HepG2 (cell line): ENCODE results near the gene ZMPSTE24. TPM values are rescaled to one million over a fixed set of nuclear protein-coding genes. Genes with fewer than 3 reads are reported as not detected.

Experiments used
- ARHGAP35 ChIP-seq: sonication (generic); formaldehyde crosslinking; IDR thresholded peaks from 2 replicates; pipeline ENCODE4 v1.9.0; 2022; ENCODE audit warnings: mild to moderate bottlenecking, inconsistent platforms, moderate library complexity, missing genetic modification reagents, borderline replicate concordance
- ATF7 ChIP-seq, 2 experiments: fragments of 450-650 bp in 1 of 2; sonication (generic) in 1 of 2; formaldehyde crosslinking in 1 of 2; IDR thresholded peaks; 2 replicates each; pipeline versions ENCODE4 v1.4.0 to v1.6.1; 2016 to 2020; ENCODE audit warnings: antibody characterized with exemption in 1 of 2, mild to moderate bottlenecking in 1 of 2, missing genetic modification reagents in 1 of 2
- CBX2 ChIP-seq, 2 experiments: fragments of 200-600 bp in 1 of 2; sonication (generic); formaldehyde crosslinking in 1 of 2; IDR thresholded peaks; 2 replicates each; pipeline versions ENCODE4 v1.7.0 to v1.8.1; 2018 to 2022; ENCODE audit warnings: low read depth in 2 of 2, low read length in 1 of 2, mild to moderate bottlenecking in 1 of 2, missing genetic modification reagents in 1 of 2
- CREB3 ChIP-seq: sonication (generic); formaldehyde crosslinking; IDR thresholded peaks from 2 replicates; pipeline ENCODE4 v1.5.0; 2020; ENCODE audit warnings: missing genetic modification reagents
- ELF3 ChIP-seq: IDR thresholded peaks from 2 replicates; pipeline ENCODE4 v1.6.1; 2016; ENCODE audit warnings: missing genetic modification reagents, missing compliant biosample characterization
- HMGA1 ChIP-seq: sonication (generic); formaldehyde crosslinking; conservative IDR thresholded peaks from 2 replicates; pipeline ENCODE4 v1.4.0; 2020; ENCODE audit warnings: missing genetic modification reagents
- KDM3A ChIP-seq: IDR thresholded peaks from 2 replicates; pipeline ENCODE4 v1.6.1; 2018; ENCODE audit warnings: low read depth, missing compliant biosample characterization
- KDM4B ChIP-seq: sonication (generic); formaldehyde crosslinking; IDR thresholded peaks from 2 replicates; pipeline ENCODE4 v1.4.0; 2020; ENCODE audit warnings: missing genetic modification reagents
- MAZ ChIP-seq, 2 experiments: sonication (generic) in 1 of 2; formaldehyde crosslinking in 1 of 2; IDR thresholded peaks; 2 replicates each; pipeline versions ENCODE4 v1.5.0 to v1.6.1; 2012 to 2020; ENCODE audit warnings: low read depth in 2 of 2, mild to moderate bottlenecking in 2 of 2, borderline replicate concordance in 1 of 2, improper control_type of control experiment in 1 of 2, low read length in 1 of 2, missing genetic modification reagents in 1 of 2, moderate library complexity in 1 of 2
- NFYB ChIP-seq: sonication (generic); formaldehyde crosslinking; IDR thresholded peaks from 2 replicates; pipeline ENCODE4 v1.4.0; 2020; ENCODE audit warnings: missing genetic modification reagents
- PHF8 ChIP-seq: sonication (generic); formaldehyde crosslinking; IDR thresholded peaks from 2 replicates; pipeline ENCODE4 v1.5.0; 2020; ENCODE audit warnings: missing genetic modification reagents
- RFXAP ChIP-seq: sonication (generic); formaldehyde crosslinking; IDR thresholded peaks from 2 replicates; pipeline ENCODE4 v1.4.0; 2020; ENCODE audit warnings: missing genetic modification reagents, borderline replicate concordance
- SKI ChIP-seq: fragments of 450-650 bp; IDR thresholded peaks from one replicate; pipeline ENCODE4 v1.6.1; 2018; ENCODE audit warnings: mild to moderate bottlenecking; ENCODE audit not compliant: partially characterized antibody
- SRF ChIP-seq: IDR thresholded peaks from 2 replicates; pipeline ENCODE4 v1.6.1; 2011; ENCODE audit warnings: mild to moderate bottlenecking, low read depth, low read length, moderate library complexity
- YY1 ChIP-seq: IDR thresholded peaks from 2 replicates; pipeline ENCODE4 v1.6.1; 2011; ENCODE audit warnings: low read length, low read depth, moderate library complexity, mild to moderate bottlenecking; ENCODE audit not compliant: insufficient read depth, insufficient replicate concordance
- ZKSCAN8 ChIP-seq: IDR thresholded peaks from 2 replicates; pipeline ENCODE4 v1.6.1; 2016; ENCODE audit warnings: borderline replicate concordance, missing genetic modification reagents, missing compliant biosample characterization
- ZNF160 ChIP-seq: sonication (generic); formaldehyde crosslinking; IDR thresholded peaks from 2 replicates; pipeline ENCODE4 v1.8.0; 2022; ENCODE audit warnings: mild to moderate bottlenecking, inconsistent platforms, missing genetic modification reagents
- ZNF331 ChIP-seq: sonication (generic); formaldehyde crosslinking; IDR thresholded peaks from 2 replicates; pipeline ENCODE4 v1.4.0; 2020; ENCODE audit warnings: missing genetic modification reagents
- ZNF891 ChIP-seq: sonication (generic); formaldehyde crosslinking; IDR thresholded peaks from 2 replicates; pipeline ENCODE4 v1.5.0; 2020; ENCODE audit warnings: mild to moderate bottlenecking, missing genetic modification reagents
- polyA plus RNA-seq, 8 experiments: library from polyadenylated mRNA; depleted of rRNA in 3 of 8; stranded (reverse) in 7 of 8; unstranded in 1 of 8; fragments of >200 nt; fragmentation: Illumina TruSeq in 4 of 8; extraction: Trizol in 4 of 8; gene quantifications; 2 replicates each; pipeline versions ENCODE4 v1.2.1 to v1.2.3, GENCODE V29; 2011 to 2016; ENCODE audit warnings: low read depth in 4 of 8, missing spikeins in 1 of 8, mixed read lengths in 1 of 8; ENCODE audit not compliant: insufficient read depth in 1 of 8
- total RNA-seq, 5 experiments: library from RNA; depleted of rRNA; stranded (reverse); fragments of >200 nt; fragmentation: Illumina TruSeq; extraction: Trizol; gene quantifications; 2 replicates each; pipeline ENCODE4 v1.2.3, GENCODE V29; 2016; ENCODE audit warnings: low read depth in 1 of 5
- TF ChIP-seq, protein P1 (sequence below): sonication (generic); formaldehyde crosslinking; IDR thresholded peaks from 2 replicates; pipeline ENCODE4 v1.4.0; 2020; ENCODE audit warnings: missing genetic modification reagents, borderline replicate concordance
- TF ChIP-seq, protein P2 (sequence below): sonication (generic); formaldehyde crosslinking; conservative IDR thresholded peaks from 2 replicates; pipeline ENCODE4 v1.4.0; 2020; ENCODE audit warnings: missing genetic modification reagents

The ZMPSTE24 gene
- total and polyA plus RNA-seq, 2 of the 13 experiments (the other 11 are each of a cell fraction or from before 2014, with no cell fraction given): 13.6 to 60.2 TPM

GRCh38 chr1:40316595-40317393 lies 58.8 kb downstream of the ZMPSTE24 start, which contains the start of gene COL9A2 (continued):
- TF ChIP-seq, protein P1, sequence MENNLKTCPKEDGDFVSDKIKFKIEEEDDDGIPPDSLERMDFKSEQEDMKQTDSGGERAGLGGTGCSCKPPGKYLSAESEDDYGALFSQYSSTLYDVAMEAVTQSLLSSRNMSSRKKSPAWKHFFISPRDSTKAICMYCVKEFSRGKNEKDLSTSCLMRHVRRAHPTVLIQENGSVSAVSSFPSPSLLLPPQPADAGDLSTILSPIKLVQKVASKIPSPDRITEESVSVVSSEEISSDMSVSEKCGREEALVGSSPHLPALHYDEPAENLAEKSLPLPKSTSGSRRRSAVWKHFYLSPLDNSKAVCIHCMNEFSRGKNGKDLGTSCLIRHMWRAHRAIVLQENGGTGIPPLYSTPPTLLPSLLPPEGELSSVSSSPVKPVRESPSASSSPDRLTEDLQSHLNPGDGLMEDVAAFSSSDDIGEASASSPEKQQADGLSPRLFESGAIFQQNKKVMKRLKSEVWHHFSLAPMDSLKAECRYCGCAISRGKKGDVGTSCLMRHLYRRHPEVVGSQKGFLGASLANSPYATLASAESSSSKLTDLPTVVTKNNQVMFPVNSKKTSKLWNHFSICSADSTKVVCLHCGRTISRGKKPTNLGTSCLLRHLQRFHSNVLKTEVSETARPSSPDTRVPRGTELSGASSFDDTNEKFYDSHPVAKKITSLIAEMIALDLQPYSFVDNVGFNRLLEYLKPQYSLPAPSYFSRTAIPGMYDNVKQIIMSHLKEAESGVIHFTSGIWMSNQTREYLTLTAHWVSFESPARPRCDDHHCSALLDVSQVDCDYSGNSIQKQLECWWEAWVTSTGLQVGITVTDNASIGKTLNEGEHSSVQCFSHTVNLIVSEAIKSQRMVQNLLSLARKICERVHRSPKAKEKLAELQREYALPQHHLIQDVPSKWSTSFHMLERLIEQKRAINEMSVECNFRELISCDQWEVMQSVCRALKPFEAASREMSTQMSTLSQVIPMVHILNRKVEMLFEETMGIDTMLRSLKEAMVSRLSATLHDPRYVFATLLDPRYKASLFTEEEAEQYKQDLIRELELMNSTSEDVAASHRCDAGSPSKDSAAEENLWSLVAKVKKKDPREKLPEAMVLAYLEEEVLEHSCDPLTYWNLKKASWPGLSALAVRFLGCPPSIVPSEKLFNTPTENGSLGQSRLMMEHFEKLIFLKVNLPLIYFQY (CRISPR knock-in tag): no peak
- TF ChIP-seq ARHGAP35 (CRISPR knock-in tag) (peak; percentile 15; the same call in 1 of the 2 replicates), KDM3A (no peak), CBX2 (IDR thresholded peaks at IDR 0.05; ENCODE audit: low read depth, low read length) (no peak), CBX2 (CRISPR knock-in tag; IDR thresholded peaks at IDR 0.05; ENCODE audit: low read depth) (peak; percentile 60; the same call in 1 of the 2 replicates), MAZ (IDR thresholded peaks at IDR 0.05; ENCODE audit: borderline replicate concordance, low read depth, low read length) (peak; percentile 67), MAZ (CRISPR knock-in tag; IDR thresholded peaks at IDR 0.05; ENCODE audit: low read depth) (no peak), SKI (peak; percentile 82), ELF3 (peak; percentile 23; the same call in 1 of the 2 replicates), PHF8 (CRISPR knock-in tag) (peak; percentile 71), RFXAP (CRISPR knock-in tag) (no peak), NFYB (no peak), HMGA1 (no peak), ZNF331 (peak; percentile 16; the same call in 1 of the 2 replicates), ZKSCAN8 (CRISPR knock-in tag) (no peak), ZNF160 (no peak), ZNF891 (CRISPR knock-in tag) (peak; percentile 36; the same call in 1 of the 2 replicates), SRF (no peak), KDM4B (CRISPR knock-in tag) (no peak), YY1 (peak; percentile 53), CREB3 (CRISPR knock-in tag) (no peak), ATF7 (IDR thresholded peaks at IDR 0.05) (no peak), ATF7 (CRISPR knock-in tag; IDR thresholded peaks at IDR 0.05) (no peak)
- TF ChIP-seq, protein P2, sequence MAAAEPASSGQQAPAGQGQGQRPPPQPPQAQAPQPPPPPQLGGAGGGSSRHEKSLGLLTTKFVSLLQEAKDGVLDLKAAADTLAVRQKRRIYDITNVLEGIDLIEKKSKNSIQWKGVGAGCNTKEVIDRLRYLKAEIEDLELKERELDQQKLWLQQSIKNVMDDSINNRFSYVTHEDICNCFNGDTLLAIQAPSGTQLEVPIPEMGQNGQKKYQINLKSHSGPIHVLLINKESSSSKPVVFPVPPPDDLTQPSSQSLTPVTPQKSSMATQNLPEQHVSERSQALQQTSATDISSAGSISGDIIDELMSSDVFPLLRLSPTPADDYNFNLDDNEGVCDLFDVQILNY (CRISPR knock-in tag): no peak
